Mammary epithelial cell (primary cell): Measurements from ENCODE around the gene NOS3.

Experiments used
- EZH2 ChIP-seq: IDR thresholded peaks from 2 replicates; pipeline ENCODE4 v1.6.1; 2012; ENCODE audit warnings: low read length, inconsistent platforms, borderline replicate concordance
- TF ChIP-seq, protein P1 (sequence below), 2 donors: IDR thresholded peaks in 1 of 2; conservative IDR thresholded peaks in 1 of 2; 2 replicates each; pipeline ENCODE4 v1.5.1; 2011 to 2012; ENCODE audit warnings: inconsistent platforms in 2 of 2, low read length in 2 of 2, mild to moderate bottlenecking in 2 of 2, control low read depth in 1 of 2, low read depth in 1 of 2; ENCODE audit not compliant: insufficient read depth in 1 of 2; ENCODE audit errors: extremely low read depth in 1 of 2

DNA sequence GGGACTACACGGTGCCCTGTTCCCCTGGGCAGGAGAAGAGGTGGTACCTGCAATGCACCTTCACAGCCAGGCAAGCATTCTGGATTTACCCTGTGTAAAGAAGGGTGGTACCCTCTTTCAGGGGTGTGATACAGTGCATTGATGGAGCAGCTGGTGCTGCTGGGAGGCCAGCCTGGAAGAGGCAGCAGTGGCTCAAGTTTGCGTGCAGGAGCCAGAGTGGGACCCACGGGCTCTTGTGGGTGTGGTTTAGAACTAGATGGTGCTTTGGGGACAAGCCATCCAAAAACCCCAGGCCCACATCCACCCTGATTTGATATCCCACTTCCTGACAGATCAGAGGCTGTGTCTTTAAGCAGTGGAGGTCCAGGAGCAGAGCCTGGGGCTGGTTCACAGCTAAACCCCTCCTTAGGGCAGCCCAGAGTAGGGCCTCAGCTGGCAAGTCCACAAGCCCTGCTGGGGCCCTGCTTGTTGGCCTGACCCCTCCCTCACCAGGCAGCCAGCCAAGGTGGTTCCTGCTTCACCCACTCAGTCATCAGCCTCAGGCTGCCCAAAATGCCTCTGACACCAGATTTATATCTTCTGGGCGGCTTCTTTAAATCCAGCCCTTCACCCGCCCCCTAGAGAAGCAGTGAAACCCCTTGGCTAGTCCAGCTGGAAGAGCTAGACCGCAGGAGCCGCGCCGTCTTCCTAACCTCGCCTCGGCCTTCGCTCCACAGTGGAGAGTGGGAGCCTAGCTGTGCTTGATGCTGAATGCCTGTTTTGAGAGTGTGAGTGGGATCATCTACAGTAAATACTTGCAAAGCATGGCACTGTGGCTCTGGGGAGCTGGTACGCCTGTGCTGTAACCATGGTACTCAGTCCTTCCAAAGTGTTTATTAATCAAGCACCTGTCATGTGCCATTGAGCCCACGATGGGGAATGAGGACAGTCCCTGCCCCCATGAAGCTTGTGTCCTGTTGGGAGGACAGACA, 56.1 kb downstream of the NOS3 start:
- TF ChIP-seq, protein P1, sequence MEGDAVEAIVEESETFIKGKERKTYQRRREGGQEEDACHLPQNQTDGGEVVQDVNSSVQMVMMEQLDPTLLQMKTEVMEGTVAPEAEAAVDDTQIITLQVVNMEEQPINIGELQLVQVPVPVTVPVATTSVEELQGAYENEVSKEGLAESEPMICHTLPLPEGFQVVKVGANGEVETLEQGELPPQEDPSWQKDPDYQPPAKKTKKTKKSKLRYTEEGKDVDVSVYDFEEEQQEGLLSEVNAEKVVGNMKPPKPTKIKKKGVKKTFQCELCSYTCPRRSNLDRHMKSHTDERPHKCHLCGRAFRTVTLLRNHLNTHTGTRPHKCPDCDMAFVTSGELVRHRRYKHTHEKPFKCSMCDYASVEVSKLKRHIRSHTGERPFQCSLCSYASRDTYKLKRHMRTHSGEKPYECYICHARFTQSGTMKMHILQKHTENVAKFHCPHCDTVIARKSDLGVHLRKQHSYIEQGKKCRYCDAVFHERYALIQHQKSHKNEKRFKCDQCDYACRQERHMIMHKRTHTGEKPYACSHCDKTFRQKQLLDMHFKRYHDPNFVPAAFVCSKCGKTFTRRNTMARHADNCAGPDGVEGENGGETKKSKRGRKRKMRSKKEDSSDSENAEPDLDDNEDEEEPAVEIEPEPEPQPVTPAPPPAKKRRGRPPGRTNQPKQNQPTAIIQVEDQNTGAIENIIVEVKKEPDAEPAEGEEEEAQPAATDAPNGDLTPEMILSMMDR (conservative IDR thresholded peaks at IDR 0.05 in 1 of 2, IDR thresholded peaks at IDR 0.05 in 1 of 2; ENCODE audit: extremely low read depth in 1 of 2, insufficient read depth in 1 of 2, low read depth in 1 of 2, low read length in 2 of 2) = no peak
- TF ChIP-seq EZH2 = no peak
